MCF 10A (cell line): ENCODE data around the gene TMEM131. TPM values are rescaled to one million over a fixed set of nuclear protein-coding genes. Genes with fewer than 3 reads are reported as not detected.

Experiments used
- BruUV-seq: library from RNA; stranded (reverse); fragments of 400-500 nt; replicated peaks from 2 replicates; lab custom pipeline; 2021; lab: Mats Ljungman, UMichigan
- CTCF ChIA-PET: fragments of 300-600 bp; sonication (Branson Sonifier 250); formaldehyde crosslinking; extraction: SDS; loops from one replicate; lab custom pipeline; 2021; ENCODE audit warnings: antibody characterized with exemption, inconsistent platforms; lab: Yijun Ruan, JAX
- POLR2A ChIA-PET: fragments of 300-600, 350-650 bp; sonication (Branson Sonifier 250); formaldehyde crosslinking; extraction: SDS; loops from one replicate; lab custom pipeline; 2020; ENCODE audit warnings: antibody characterized with exemption, inconsistent platforms; lab: Yijun Ruan, JAX
- DNase-seq: peaks from one replicate; pipeline ENCODE4 v3.0.0-alpha.2; 2018; ENCODE audit not compliant: unreplicated experiment
- H3K27ac Mint-ChIP-seq: one replicate; pipeline ENCODE4 v1.8.0; 2022; ENCODE audit warnings: mild to moderate bottlenecking, low read depth, mixed read lengths; ENCODE audit not compliant: unreplicated experiment
- H3K27me3 Mint-ChIP-seq: one replicate; pipeline ENCODE4 v1.8.0; 2022; ENCODE audit warnings: mixed read lengths; ENCODE audit not compliant: insufficient read depth, unreplicated experiment
- H3K36me3 Mint-ChIP-seq: one replicate; pipeline ENCODE4 v1.8.0; 2022; ENCODE audit warnings: mild to moderate bottlenecking, moderate library complexity, mixed read lengths; ENCODE audit not compliant: insufficient read depth, unreplicated experiment
- H3K4me1 Mint-ChIP-seq: one replicate; pipeline ENCODE4 v1.8.0; 2022; ENCODE audit warnings: mixed read lengths; ENCODE audit not compliant: insufficient read depth, unreplicated experiment
- H3K4me3 Mint-ChIP-seq: one replicate; pipeline ENCODE4 v1.8.0; 2022; ENCODE audit warnings: mild to moderate bottlenecking, moderate library complexity, mixed read lengths; ENCODE audit not compliant: unreplicated experiment
- H3K9me3 Mint-ChIP-seq: one replicate; pipeline ENCODE4 v1.8.0; 2022; ENCODE audit warnings: mixed read lengths; ENCODE audit not compliant: unreplicated experiment
- intact Hi-C: fragments of 100-400 bp; cut with micrococcal nuclease; formaldehyde crosslinking; loops from 2 replicates; pipeline ENCODE4 v1.14.1; 2022
- total RNA-seq: library from RNA; stranded (reverse); gene quantifications from 2 replicates; pipeline ENCODE4 v1.2.3, GENCODE V29; 2022
- TF ChIP-seq, protein P1 (sequence below): fragments of 200-600 bp; IDR thresholded peaks from one replicate; pipeline ENCODE4 v1.8.0; 2022; ENCODE audit warnings: antibody characterized with exemption, mild to moderate bottlenecking; ENCODE audit not compliant: unreplicated experiment

The TMEM131 gene
- total RNA-seq, 1 experiment from 2014 or later = 42.2 TPM

DNA sequence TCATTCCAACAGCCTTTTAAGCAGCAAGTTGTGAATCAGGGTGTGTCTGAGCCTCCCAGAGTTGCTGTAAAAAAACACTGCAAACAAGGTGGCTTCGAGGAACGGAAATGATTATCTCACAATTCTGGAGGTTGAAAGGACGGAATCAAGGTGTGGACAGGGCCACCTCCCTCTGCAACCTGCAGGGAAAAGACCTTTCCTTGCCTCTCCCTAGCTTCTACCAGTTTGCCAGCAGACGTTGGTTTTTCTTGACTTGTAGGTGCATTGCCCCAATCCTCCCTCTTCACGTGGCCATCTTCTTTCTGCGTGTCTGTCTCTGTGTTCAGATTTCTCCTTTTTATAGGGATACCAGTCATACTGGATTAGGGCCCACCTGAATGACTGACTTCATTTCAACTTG is 24.8 kb upstream of the TMEM131 start:
- no peaks in the 10 kb centered on the region for H3K36me3 Mint-ChIP-seq
- peaks cover 4% of the 10 kb centered on the region for H3K27me3 Mint-ChIP-seq
- H3K27ac Mint-ChIP-seq = no peak overlapping the region
- DNase-seq = no peak
- ChIA-PET CTCF (no interaction called here), POLR2A (no interaction called here)
- TF ChIP-seq, protein P1, sequence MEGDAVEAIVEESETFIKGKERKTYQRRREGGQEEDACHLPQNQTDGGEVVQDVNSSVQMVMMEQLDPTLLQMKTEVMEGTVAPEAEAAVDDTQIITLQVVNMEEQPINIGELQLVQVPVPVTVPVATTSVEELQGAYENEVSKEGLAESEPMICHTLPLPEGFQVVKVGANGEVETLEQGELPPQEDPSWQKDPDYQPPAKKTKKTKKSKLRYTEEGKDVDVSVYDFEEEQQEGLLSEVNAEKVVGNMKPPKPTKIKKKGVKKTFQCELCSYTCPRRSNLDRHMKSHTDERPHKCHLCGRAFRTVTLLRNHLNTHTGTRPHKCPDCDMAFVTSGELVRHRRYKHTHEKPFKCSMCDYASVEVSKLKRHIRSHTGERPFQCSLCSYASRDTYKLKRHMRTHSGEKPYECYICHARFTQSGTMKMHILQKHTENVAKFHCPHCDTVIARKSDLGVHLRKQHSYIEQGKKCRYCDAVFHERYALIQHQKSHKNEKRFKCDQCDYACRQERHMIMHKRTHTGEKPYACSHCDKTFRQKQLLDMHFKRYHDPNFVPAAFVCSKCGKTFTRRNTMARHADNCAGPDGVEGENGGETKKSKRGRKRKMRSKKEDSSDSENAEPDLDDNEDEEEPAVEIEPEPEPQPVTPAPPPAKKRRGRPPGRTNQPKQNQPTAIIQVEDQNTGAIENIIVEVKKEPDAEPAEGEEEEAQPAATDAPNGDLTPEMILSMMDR = no peak
- H3K4me1 Mint-ChIP-seq = no peaks in the 10 kb centered on the region
- BruUV-seq = no TSS peak
- H3K4me3 Mint-ChIP-seq = no peak overlapping the region
- peaks cover 15% of the 10 kb centered on the region for H3K9me3 Mint-ChIP-seq
- intact Hi-C loops = no loop called here

DNA sequence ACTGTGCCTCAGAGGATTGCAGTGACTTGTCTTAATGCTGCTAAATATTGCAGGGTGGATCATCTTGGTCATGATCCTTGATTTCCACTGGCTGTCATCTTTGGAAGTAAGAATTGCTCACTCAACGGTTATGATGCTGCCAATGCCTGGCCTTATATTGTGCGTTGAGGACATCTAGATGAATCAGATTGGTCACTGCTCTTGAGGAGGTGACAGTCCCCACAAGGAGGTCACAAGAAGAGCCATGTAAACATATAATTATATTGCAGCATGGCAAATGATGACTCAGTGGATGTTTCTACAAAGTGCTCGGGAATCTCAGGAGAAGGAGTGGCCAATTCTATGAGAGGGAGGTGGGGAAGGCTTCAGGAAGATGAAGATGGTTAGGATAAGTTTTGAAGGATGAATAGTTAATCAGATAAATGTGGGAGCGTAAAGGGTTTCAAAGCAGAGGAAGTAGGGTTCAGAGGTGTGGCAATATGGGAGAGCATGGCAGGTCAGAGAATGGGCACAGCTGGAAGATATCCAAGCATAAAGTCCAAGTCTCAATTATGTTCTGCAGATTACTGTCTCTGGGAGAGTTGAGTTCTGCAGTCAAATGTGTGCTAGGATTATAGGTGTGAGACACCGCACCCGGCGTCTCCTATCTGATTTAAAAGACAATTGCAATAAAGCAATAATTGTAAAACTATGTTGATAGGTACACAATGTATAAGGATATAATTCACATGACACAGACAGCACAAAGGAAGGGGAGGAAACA is 21.3 kb upstream of the TMEM131 start:
- TF ChIP-seq, protein P1 = no peak
- H3K27me3 Mint-ChIP-seq = no peaks in the 10 kb centered on the region
- intact Hi-C loops = no loop called here
- ChIA-PET POLR2A (no interaction called here), CTCF (interaction anchor here (1.6 kb wide), 1 partner anchor 427 kb away, joined by 3 read pairs; no protein-coding TSS in a partner anchor)
- H3K4me3 Mint-ChIP-seq = no peak overlapping the region
- DNase-seq = no peak
- BruUV-seq = no TSS peak
- no peaks in the 10 kb centered on the region for H3K36me3 Mint-ChIP-seq
- H3K27ac Mint-ChIP-seq = no peak overlapping the region
- H3K9me3 Mint-ChIP-seq = peaks cover 15% of the 10 kb centered on the region
- H3K4me1 Mint-ChIP-seq = no peaks in the 10 kb centered on the region

DNA sequence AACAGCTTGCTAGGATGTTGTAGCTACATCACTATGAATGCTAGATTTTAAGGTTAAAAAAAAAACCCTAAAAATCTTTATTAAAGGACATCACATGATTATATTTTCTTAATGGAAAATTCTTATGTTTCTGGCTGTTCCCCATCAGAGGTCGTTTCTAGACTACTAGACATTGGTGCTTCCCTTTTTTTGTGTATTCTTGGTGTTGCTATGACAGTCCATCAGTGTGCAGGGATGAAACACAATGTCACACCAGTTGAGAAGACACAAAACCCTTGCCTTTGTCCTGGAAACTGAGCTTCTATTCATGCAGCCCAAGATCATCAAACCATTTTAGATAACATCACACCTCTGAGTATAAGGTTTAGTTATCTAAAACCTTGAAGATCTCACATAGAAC is 19.9 kb upstream of the TMEM131 start:
- Mint-ChIP-seq H3K4me3 (no peak overlapping the region), H3K4me1 (no peaks in the 10 kb centered on the region), H3K9me3 (peaks cover 4% of the 10 kb centered on the region), H3K36me3 (no peaks in the 10 kb centered on the region), H3K27ac (no peak overlapping the region), H3K27me3 (no peaks in the 10 kb centered on the region)
- BruUV-seq = no TSS peak
- intact Hi-C loops = no loop called here
- ChIA-PET POLR2A (interaction anchor here (1.1 kb wide), 1 partner anchor 12 kb away, joined by 3 read pairs; no protein-coding TSS in a partner anchor), CTCF (interaction anchor here (0.5 to 1.6 kb wide), 5 partner anchors 9 to 425 kb away, joined by 3 to 4 read pairs (median 3); no protein-coding TSS in a partner anchor)
- no peak for DNase-seq
- TF ChIP-seq, protein P1 = no peak

DNA sequence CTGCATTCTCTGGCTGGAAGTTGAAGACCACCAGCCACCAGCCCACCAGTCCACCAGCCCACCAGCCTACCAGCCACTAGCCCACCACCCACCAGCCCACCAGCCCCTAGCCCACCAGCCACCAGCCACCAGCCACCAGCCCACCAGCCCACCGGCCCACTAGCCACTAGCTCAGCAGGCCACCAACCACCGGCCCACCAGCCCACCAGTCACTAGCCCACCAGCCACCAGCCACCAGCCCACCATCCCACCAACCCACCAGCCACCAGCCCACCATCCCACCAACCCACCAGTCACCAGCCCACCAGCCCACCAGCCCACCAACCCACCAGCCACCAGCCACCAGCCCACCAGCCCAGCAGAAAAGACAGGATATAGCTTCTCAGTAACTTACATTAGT is 18.6 kb upstream of the TMEM131 start:
- Mint-ChIP-seq H3K9me3 (no peaks in the 10 kb centered on the region), H3K27me3 (no peaks in the 10 kb centered on the region), H3K4me1 (peaks cover 4% of the 10 kb centered on the region), H3K27ac (no peak overlapping the region), H3K36me3 (no peaks in the 10 kb centered on the region), H3K4me3 (no peak overlapping the region)
- intact Hi-C loops = no loop called here
- ChIA-PET POLR2A (no interaction called here), CTCF (no interaction called here)
- no peak for DNase-seq
- TF ChIP-seq, protein P1 = no peak
- BruUV-seq = no TSS peak
